Measurements from ENCODE around the gene VEPH1.

DNA sequence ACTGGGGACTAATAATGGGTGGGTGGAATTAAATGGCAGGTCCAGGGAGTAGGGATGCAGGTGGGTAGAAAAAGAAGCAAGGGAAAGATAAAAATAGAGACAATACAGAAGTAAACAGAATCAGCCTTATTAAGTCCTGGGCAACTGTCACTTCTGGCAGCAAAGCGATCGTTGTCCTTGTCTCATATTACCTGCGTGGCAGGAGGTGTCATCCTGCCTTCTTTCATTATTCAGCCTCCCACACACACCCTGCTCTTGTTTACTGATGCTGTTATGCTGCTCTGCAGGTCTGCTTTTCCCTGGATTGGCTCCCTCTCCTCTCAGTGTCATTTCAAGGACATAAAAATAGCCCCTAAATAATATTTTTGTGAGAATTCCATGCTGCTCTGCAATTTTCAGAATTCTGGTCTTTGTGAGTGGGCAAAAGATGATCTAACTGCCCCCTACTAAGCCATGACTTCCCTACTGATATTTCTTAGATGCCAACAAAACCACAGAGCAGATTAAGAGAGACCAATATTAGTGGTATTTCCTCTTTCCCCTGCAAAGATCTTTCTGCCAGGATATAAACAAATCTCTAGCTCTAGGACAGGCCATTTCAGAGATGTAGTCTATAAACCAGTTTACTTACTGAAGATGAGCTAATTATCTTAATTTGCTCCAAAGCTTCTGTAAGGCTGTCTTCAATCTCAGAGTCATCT is 8.5 kb downstream of the VEPH1 start:
- TF ChIP-seq POLR2A (IDR thresholded peaks at IDR 0.05) = no peak
- TF ChIP-seq, protein P1, sequence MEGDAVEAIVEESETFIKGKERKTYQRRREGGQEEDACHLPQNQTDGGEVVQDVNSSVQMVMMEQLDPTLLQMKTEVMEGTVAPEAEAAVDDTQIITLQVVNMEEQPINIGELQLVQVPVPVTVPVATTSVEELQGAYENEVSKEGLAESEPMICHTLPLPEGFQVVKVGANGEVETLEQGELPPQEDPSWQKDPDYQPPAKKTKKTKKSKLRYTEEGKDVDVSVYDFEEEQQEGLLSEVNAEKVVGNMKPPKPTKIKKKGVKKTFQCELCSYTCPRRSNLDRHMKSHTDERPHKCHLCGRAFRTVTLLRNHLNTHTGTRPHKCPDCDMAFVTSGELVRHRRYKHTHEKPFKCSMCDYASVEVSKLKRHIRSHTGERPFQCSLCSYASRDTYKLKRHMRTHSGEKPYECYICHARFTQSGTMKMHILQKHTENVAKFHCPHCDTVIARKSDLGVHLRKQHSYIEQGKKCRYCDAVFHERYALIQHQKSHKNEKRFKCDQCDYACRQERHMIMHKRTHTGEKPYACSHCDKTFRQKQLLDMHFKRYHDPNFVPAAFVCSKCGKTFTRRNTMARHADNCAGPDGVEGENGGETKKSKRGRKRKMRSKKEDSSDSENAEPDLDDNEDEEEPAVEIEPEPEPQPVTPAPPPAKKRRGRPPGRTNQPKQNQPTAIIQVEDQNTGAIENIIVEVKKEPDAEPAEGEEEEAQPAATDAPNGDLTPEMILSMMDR (IDR thresholded peaks at IDR 0.05) = no peak

Measured in lower leg skin (tissue), 3 donors.